BE2C (cell line): ENCODE results near the gene SLC35F3.

ENCODE experiments used
- DNase-seq: peaks from one replicate; pipeline ENCODE4 v3.0.0-alpha.2; 2020
- H3K27me3 ChIP-seq: fragments of 250-450 bp; sonication (Bioruptor Pico); 2 replicates; pipeline ENCODE4 v1.5.1; 2020; ENCODE audit warnings: mild to moderate bottlenecking
- H3K36me3 ChIP-seq: fragments of 250-450 bp; sonication (Bioruptor Pico); 2 replicates; pipeline ENCODE4 v1.5.1; 2020; ENCODE audit warnings: mild to moderate bottlenecking
- H3K4me1 ChIP-seq: fragments of 250-450 bp; sonication (Bioruptor Pico); 2 replicates; pipeline ENCODE4 v1.5.1; 2020
- H3K4me3 ChIP-seq: 2 replicates; pipeline ENCODE4 v1.5.1; 2011; ENCODE audit warnings: low read depth, low read length
- H3K9me3 ChIP-seq: fragments of 250-450 bp; sonication (Bioruptor Pico); 2 replicates; pipeline ENCODE4 v1.5.1; 2020
- TF ChIP-seq, protein P1 (sequence below): IDR thresholded peaks from 2 replicates; pipeline ENCODE4 v1.5.1; 2012; ENCODE audit warnings: mild to moderate bottlenecking, low read depth, low read length

Gene SLC35F3

DNA sequence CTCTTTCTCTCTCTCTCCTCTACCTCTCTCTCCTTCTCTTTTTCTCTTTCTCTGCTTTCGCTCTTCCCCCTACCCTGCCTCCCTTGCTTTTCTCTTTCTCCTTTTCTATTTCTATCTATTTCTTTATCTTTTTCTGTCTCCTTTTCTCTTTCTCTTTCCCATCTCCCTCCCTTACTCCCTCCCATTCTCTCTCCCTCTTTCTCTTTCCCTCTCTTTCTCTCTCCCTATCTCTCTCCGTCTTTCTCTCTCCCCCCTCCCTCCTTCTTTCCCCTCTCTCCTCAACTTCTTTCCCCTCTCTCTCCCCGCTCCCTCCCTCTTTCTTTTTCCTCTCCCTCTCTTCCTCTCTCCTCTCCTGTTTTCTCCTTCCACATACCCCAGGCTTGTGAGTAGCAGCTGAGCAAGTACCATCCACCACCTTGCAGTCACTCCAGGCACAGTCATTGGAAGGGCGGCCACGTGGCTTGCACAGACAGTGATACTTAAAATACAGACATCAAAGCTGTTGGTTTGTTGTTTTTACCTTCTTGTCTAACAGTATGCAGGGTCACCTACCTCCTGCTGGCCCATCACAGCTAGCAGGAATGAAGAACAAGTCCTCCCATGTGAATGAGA, 259.7 kb downstream of the SLC35F3 start:
- no peak for DNase-seq
- Histone ChIP-seq H3K27me3 (no peaks in the 10 kb centered on the region), H3K36me3 (no peaks in the 10 kb centered on the region), H3K4me3 (no peak overlapping the region), H3K9me3 (no peaks in the 10 kb centered on the region), H3K4me1 (no peaks in the 10 kb centered on the region)
- TF ChIP-seq, protein P1, sequence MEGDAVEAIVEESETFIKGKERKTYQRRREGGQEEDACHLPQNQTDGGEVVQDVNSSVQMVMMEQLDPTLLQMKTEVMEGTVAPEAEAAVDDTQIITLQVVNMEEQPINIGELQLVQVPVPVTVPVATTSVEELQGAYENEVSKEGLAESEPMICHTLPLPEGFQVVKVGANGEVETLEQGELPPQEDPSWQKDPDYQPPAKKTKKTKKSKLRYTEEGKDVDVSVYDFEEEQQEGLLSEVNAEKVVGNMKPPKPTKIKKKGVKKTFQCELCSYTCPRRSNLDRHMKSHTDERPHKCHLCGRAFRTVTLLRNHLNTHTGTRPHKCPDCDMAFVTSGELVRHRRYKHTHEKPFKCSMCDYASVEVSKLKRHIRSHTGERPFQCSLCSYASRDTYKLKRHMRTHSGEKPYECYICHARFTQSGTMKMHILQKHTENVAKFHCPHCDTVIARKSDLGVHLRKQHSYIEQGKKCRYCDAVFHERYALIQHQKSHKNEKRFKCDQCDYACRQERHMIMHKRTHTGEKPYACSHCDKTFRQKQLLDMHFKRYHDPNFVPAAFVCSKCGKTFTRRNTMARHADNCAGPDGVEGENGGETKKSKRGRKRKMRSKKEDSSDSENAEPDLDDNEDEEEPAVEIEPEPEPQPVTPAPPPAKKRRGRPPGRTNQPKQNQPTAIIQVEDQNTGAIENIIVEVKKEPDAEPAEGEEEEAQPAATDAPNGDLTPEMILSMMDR: no peak

DNA sequence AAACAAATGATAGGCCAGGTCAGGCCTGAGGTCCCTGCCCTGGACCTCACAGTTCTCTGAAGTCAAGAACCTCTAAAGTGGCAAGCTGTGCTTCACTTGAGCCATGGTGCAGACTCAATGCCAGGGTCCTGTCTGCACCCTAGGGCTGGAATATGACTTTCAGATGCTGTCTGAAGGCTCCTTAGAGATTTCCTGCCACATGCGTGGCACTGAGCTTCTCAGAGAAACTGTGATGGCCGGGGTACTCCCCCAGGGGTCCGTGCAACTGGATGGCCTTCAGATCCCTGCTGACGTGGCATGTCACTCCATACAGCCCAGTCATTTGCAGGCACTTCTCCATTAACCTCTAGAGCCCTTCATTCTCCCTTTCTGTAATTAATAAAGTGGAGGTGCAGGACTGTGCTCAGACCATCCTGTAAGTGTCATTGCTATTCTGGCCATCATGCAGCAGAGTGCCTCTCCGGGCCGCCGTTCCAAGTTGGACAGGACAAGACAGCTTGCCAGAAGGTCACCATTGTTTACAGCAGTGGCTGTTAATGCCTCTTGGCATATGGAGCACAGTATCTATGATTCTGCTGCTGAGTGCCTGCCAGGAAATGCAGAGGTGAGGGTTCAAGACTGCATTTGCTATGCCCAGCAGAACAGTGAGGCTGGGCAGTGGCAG, 263.7 kb downstream of the SLC35F3 start:
- Histone ChIP-seq H3K9me3 (no peaks in the 10 kb centered on the region), H3K27me3 (no peaks in the 10 kb centered on the region; the same call in 1 of the 2 replicates), H3K4me1 (no peaks in the 10 kb centered on the region), H3K36me3 (no peaks in the 10 kb centered on the region), H3K4me3 (no peak overlapping the region)
- TF ChIP-seq, protein P1: no peak
- no peak for DNase-seq

DNA sequence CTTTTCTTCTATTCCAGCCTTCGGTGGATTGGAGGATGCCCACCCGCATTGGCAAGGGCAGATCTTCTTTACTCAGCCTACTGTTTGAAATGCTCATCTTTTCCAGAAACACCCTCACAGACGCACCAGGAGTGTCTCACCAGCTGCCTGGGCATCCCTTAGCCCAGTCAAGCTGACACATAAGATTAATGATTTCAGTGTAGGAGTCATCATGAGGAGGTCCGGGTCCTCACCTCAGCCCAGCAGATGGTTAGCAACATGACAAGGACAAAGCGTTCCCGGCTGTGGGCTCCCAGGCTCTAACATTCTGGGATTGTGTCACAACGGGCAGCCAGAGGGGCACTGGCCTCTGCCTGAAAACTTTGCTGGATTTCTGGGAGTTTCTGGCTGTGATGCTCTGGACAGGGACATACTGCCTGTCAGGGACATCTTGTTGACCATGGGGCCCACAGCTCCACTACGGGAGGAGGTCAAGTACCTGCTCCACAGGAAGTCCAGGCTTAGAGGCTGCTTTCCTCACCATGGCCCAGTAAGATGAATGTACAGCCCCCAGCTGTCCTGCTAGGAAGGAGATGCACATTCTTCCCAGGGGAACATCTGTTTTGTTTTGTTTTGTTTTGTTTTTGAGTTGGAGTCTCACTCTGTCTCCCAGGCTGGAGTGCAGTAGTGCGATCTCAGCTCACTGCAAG, 264.8 kb downstream of the SLC35F3 start:
- no peaks in the 10 kb centered on the region for H3K9me3 ChIP-seq
- no peaks in the 10 kb centered on the region for H3K4me1 ChIP-seq
- H3K4me3 ChIP-seq: no peak overlapping the region
- TF ChIP-seq, protein P1: no peak
- H3K36me3 ChIP-seq: no peaks in the 10 kb centered on the region
- H3K27me3 ChIP-seq: no peaks in the 10 kb centered on the region; the same call in 1 of the 2 replicates
- no peak for DNase-seq

DNA sequence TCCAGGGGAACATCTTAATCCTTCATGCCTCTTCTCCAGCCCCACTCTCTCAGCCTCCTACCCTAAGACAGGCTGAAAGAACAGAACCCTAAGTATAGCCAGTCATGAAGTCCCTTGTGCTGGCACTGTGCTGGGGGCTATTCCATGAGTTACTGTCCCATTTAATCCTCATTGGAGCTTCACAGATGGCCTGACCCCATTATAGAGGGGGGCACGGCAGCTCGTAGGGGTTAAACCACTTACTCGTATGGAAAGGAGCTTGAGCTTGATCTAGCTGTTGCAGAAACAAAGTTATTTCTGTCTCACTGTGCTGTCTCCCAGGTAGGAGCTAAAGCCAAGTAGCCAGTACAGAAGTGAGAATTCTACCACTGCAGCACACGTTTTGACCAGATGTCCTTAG, 265.6 kb downstream of the SLC35F3 start:
- Histone ChIP-seq H3K4me1 (no peaks in the 10 kb centered on the region), H3K4me3 (no peak overlapping the region), H3K9me3 (no peaks in the 10 kb centered on the region), H3K36me3 (no peaks in the 10 kb centered on the region), H3K27me3 (no peaks in the 10 kb centered on the region; the same call in none of the 2 replicates)
- no peak for DNase-seq
- TF ChIP-seq, protein P1: no peak

DNA sequence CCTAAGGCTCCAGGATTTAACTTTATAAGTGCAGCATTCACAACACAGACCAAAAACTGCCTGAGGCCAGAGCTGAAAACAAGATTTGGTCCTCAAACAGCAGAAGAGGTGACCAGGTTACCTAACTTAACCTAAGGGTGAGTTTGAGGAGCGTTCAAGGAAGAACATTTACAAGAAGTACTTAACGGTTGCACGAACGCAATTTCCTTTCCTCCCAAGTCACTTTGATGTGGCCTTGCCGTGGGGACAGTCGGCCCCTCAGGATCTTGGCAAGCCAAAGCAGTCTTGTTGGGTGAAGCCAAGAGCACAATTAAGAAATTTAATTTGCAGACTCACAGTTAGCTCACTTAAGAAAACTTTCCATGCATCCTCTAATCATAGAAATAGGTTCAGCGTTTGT, 266.1 kb downstream of the SLC35F3 start:
- TF ChIP-seq, protein P1: no peak
- no peaks in the 10 kb centered on the region; the same call in none of the 2 replicates for H3K27me3 ChIP-seq
- DNase-seq: no peak
- no peaks in the 10 kb centered on the region for H3K4me1 ChIP-seq
- H3K36me3 ChIP-seq: no peaks in the 10 kb centered on the region
- H3K4me3 ChIP-seq: no peak overlapping the region
- no peaks in the 10 kb centered on the region for H3K9me3 ChIP-seq

DNA sequence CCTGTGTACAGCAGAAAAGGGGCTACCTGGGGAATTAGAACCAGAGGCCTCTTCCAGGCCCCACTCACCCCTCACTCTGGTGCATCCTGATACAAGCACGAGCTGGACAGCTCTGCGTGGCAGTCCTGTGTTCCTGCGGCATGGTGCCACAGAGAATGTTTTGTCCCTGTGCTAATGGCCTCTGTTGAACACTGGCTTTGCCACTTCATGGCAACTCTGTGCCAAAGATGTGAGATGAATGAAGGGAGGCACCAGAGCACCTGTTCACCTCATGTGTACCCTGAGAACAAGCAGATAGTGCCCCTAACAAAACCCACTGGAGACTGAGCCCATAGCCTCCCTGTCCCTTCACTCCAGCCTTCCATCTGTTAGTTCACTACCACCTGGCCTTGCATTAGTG, 269.5 kb downstream of the SLC35F3 start:
- no peaks in the 10 kb centered on the region for H3K9me3 ChIP-seq
- no peak for DNase-seq
- TF ChIP-seq, protein P1: no peak
- peaks cover 2% of the 10 kb centered on the region for H3K27me3 ChIP-seq
- no peaks in the 10 kb centered on the region for H3K4me1 ChIP-seq
- no peak overlapping the region for H3K4me3 ChIP-seq
- no peaks in the 10 kb centered on the region for H3K36me3 ChIP-seq
